ENCODE data around the gene PCSK5. TPM values are rescaled to one million over a fixed set of nuclear protein-coding genes. Genes with fewer than 3 reads are reported as not detected.

Gene PCSK5
- total RNA-seq, 1 experiment from 2014 or later: 7.5 TPM

GRCh38 chr9:75845806-75846205 lies 44.7 kb upstream of the PCSK5 start:
- Histone ChIP-seq H3K23me2 (ENCODE audit: insufficient read length, low read depth, low read length, poor library complexity, severe bottlenecking) (no peaks in the 10 kb centered on the region), H3K27me3 (ENCODE audit: insufficient read depth, low read length) (no peaks in the 10 kb centered on the region), H3K4ac (ENCODE audit: low read depth, low read length) (no peak overlapping the region), H3K23ac (ENCODE audit: insufficient read length, low read depth, low read length) (no peak overlapping the region), H3K4me1 (ENCODE audit: insufficient read depth, low read length) (no peaks in the 10 kb centered on the region; the same call in 1 of the 2 replicates), H3K79me2 (ENCODE audit: insufficient read depth, low read length) (no peaks in the 10 kb centered on the region), H2BK12ac (ENCODE audit: insufficient read length, low read depth, low read length) (no peak overlapping the region), H4K5ac (ENCODE audit: insufficient read length, low read depth, low read length) (no peak overlapping the region), H2BK15ac (ENCODE audit: low read depth, low read length) (no peak overlapping the region), H4K8ac (replicated peaks; ENCODE audit: insufficient read length, low read depth, low read length) (no peak overlapping the region), H4K20me1 (ENCODE audit: control insufficient read depth, insufficient read depth, insufficient read length) (no peaks in the 10 kb centered on the region), H2AK5ac (ENCODE audit: insufficient read length, low read length) (no peak overlapping the region), H3K56ac (ENCODE audit: insufficient read length, low read depth, low read length) (no peak overlapping the region), H2BK5ac (ENCODE audit: insufficient read length, low read length) (no peak overlapping the region), H3K18ac (ENCODE audit: insufficient read length, low read depth, low read length) (no peak overlapping the region), H2BK20ac (ENCODE audit: low read depth, low read length, poor library complexity, severe bottlenecking) (no peak overlapping the region), H2AFZ (ENCODE audit: low read length) (no peak overlapping the region), H3K27ac (ENCODE audit: insufficient read length, low read depth, low read length) (no peak overlapping the region), H2BK120ac (ENCODE audit: low read depth, low read length, poor library complexity, severe bottlenecking) (no peak overlapping the region), H3K9me3 (ENCODE audit: control insufficient read depth, low read depth, low read length) (no peaks in the 10 kb centered on the region), H4K91ac (ENCODE audit: insufficient read length, low read depth, low read length) (no peak overlapping the region), H3K14ac (ENCODE audit: insufficient read depth, low read length) (no peak overlapping the region), H3K4me2 (ENCODE audit: insufficient read depth, insufficient read length, low read length) (no peak overlapping the region), H3K9ac (ENCODE audit: extremely low read depth, insufficient read length, low read length) (no peak overlapping the region), H3T11ph (ENCODE audit: low read length) (no peak overlapping the region), H3K79me1 (ENCODE audit: insufficient read depth, low read depth, low read length, poor library complexity, severe bottlenecking) (no peaks in the 10 kb centered on the region)
- Mint-ChIP-seq H3K9me3 (no peaks in the 10 kb centered on the region), H3K4me1 (peaks cover 7% of the 10 kb centered on the region in 2 experiments), H3K36me3 (ENCODE audit: insufficient read depth in 1 of 3, low read depth in 3 of 3) (no peaks in the 10 kb centered on the region), H3K4me3 (no peak overlapping the region), H3K27me3 (ENCODE audit: low read depth) (no peaks in the 10 kb centered on the region), H3K27ac (no peak overlapping the region; a peak in 1 of 7 replicates)
- DNase-seq: no peak
- no CpG with 5 or more reads among the region's 2 CpGs for WGBS (ENCODE audit: extremely low coverage, insufficient read length, low lambda C conversion rate)
- TF ChIP-seq CTCF (conservative IDR thresholded peaks at IDR 0.05): no peak

All from H9 (cell line).